ENCODE results near the gene ITPR3.

DNA sequence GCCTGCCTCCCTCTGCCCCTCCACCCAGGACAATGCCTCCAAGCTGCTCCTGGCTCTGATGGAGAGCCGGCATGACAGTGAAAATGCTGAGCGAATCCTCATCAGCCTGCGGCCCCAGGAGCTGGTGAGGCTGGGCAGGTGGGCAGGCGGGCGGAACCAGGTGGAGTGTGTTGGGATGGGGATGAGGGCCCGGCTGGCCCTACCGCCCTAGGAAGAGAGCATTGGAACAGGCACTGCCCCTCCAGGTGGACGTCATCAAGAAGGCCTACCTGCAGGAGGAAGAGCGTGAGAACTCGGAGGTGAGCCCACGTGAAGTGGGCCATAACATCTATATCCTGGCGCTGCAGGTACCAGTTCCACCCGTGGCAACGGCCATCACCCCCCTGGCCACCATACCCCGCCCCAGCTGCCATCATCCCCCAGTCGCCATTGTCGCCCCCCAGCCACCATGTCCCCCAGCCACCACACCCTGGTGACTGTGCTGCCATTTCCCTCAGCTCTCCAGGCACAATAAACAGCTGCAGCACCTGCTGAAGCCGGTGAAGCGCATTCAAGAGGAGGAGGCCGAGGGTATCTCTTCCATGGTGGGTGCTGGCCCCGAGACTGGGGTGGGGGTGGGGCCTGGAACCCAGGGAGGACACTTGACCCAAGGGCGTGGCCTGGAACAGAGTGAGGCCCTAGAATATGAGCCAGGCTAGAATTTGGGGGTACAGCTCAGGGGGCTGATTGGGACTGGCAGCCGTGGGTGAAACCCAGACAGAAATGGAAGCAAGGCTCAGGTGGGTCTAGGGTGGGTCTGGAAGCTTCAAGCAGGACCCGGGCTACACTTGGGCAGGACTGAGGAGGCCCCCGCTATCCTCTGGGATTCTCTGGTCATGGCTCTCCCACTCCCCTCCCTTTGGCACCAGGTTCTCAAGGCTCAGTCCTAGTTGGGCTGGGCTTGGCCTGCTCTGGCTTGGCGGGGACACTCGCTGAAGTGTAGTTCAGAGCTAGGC is 66.2 kb downstream of the ITPR3 start:
- no peak for TF ChIP-seq EP300 (IDR thresholded peaks at IDR 0.05)
- TF ChIP-seq POLR2AphosphoS5 (IDR thresholded peaks at IDR 0.05), result no peak
- TF ChIP-seq, protein P1, sequence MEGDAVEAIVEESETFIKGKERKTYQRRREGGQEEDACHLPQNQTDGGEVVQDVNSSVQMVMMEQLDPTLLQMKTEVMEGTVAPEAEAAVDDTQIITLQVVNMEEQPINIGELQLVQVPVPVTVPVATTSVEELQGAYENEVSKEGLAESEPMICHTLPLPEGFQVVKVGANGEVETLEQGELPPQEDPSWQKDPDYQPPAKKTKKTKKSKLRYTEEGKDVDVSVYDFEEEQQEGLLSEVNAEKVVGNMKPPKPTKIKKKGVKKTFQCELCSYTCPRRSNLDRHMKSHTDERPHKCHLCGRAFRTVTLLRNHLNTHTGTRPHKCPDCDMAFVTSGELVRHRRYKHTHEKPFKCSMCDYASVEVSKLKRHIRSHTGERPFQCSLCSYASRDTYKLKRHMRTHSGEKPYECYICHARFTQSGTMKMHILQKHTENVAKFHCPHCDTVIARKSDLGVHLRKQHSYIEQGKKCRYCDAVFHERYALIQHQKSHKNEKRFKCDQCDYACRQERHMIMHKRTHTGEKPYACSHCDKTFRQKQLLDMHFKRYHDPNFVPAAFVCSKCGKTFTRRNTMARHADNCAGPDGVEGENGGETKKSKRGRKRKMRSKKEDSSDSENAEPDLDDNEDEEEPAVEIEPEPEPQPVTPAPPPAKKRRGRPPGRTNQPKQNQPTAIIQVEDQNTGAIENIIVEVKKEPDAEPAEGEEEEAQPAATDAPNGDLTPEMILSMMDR (IDR thresholded peaks at IDR 0.05), result no peak

Data from suprapubic skin (tissue), 4 donors.